Measurements from ENCODE around the gene COASY.

Gene COASY

GRCh38 chr17:42574463-42574862 lies 12.5 kb downstream of the COASY start:
- no peak for DNase-seq (ENCODE audit: low spot score)

DNA sequence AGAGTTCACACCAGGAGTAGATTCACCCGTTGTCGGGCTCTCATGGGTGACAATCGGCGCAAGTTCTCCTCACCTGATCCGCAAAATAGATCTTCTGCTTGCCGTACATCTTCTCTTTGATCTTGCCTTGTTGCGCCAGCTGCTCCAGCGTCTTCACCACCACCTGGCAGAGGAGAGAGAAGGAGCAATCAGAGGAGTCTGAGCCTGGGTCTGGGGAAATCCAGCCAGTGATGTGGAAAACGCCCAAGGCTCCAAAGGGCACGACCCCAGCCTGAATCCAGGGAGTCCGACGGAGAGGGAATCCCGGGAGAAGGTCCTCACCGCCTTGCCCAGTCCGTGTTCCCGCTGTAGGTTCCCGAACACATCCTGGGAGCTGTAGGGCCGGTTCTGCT lies 15.2 kb downstream of the COASY start:
- DNase-seq (ENCODE audit: low spot score): no peak

DNA sequence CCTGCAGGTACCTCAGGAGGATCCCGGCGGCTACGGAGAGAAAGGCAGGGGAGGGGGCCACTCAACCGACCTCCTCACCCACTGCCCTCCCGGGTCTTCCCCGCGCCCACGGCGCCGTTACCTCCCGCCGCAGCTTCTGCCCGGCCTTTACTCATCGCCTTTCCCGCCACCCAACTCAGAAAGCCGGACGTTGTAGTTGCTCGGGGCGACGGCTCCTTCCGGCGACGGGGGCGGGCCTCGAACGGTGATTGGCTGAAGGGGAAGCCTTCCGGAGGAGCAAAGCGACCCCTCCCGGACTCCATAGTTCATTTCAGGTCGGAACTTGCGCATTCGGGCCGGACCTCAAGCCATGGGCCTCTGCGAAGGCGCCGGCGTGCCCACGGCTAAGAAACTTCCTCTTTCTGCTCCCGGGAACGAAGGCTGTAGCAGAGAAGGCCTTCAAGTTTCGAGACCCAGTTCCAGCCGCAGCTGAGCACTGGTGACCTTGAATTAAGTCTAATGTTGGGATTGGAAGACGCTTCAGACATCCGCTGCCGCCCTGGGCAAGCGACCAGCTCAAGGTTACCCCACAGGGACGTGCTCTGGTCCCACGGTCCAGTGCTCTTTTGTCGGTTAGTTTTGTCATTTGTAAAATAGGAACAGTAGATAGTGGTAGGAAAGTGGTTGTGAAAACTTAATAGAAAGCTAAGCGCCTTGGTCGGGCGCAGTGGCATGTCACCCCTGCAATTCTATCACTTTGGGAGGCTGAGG lies 15.8 kb downstream of the COASY start, which contains the start of gene PSMC3IP:
Gene PSMC3IP, minus strand, starts transcription at position 198 of the 750 bp plus-strand sequence. Its CDS starts 43 bp downstream, at position 155.
- peak; percentile 97 for DNase-seq (ENCODE audit: low spot score)

GRCh38 chr17:42578282-42578869 lies 16.4 kb downstream of the COASY start:
- peak; percentile 88 for DNase-seq (ENCODE audit: low spot score)

DNA sequence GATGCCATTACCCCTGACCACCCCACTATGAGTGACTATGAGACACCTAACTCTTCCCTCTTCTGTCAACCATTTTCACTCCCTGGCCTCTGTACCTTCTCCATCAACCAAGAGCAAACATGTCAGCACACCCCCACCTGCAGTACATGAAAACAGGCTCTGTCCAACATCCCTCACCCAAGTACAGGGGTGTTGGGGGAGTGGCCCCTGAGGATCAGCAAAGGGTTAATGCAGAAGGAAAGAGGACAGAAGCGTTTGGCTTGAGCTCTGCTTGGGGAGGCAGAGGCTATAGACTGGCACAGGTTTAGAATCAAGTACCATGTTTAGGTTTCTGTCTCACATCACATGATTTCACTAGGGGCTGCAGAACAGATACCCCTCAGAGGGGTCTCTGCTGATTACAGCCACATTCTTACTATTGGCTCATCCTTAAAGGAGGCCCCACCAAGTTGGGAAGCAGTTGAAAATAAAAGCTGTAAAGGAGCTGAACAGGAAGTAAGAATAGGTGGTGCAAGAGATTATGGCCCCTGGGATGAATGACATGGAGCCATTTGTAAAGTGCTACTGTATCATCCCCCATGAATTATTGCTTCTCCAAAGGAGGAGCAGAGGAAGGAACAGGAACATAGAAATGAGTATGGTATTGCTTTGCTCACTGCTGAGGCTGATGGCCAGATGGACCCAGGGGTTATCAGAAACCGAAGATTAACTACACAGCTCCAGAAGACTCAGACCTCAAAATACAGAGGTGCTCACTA lies 18.0 kb downstream of the COASY start:
- no peak for DNase-seq (ENCODE audit: low spot score)

- DNase-seq (ENCODE audit: low spot score): no peak
These were observed 19.9 kb downstream of the COASY start for GRCh38 chr17:42581744-42582270.

DNA sequence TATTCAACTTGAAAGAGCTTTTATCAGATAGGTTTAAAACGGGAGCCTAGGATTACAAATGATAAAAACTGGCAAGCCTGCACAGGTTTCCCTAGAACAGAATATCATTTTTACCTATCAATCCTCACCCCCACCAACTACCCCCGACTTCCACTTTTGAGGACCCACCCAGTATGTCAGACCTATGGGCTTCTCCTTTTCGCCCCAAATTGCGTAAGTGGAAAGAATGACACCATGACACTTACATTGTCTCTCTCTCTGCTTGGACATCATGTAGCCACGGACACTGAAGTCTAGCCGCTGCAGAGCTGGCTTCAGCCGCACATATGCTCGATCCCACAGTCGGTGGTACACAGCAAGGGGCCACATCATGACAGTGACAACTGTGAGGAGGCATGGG lies 22.9 kb downstream of the COASY start:
- DNase-seq (ENCODE audit: low spot score): no peak

DNA sequence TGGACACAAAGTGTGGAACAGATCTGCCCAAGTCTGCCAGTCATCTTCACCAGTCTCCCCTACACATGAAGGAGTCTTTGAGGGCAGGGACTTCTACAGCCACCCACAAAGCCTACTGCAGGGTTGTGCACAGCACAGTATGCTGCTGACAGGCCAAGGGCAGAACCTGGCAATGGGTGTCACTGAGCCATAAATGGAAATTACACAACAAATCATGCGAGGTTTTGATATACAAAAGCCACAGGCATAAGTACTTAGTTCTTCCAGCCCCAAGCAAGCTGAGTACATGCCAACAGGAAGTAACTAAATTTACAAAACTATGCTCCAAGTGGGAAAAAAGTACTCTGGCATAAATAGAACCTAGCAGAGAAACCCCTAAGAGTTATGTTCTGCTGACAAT lies 23.4 kb downstream of the COASY start:
- DNase-seq (ENCODE audit: low spot score): no peak

DNA sequence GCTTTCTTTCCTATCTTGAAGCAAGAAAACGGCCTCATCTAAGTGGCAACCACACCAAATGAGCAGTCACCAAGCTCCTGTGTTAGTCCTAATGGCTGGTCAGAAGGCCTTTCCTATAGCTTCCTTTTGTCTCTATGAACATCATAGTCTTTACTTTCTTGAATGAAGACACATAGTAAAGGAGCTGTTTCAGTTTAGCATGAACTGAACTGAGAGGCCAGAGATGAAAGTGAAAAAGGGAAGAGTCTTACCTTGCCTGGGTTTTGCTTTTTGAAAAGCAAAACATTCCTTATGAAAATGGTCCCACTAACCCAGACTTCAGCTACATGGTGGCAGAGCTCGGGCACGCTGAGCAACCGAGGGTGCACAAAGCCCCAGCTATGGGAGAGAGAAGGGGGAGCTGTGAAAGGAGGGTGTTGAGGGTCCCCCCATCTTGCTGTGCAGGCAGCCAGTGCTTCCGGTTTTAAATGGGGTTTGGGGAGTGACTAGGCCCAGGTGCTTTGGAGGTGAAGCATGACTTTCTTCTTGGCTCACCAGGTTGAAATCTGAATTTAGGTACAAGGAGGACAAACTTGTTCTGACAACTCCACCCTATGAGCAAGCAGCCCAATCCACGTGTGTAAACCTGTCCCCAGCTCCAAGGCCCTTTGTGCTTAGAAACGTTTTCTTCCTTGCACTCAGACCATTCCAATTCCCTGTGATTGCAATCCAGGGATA lies 24.7 kb downstream of the COASY start:
- DNase-seq (ENCODE audit: low spot score): no peak

GRCh38 chr17:42590886-42591285 lies 28.9 kb downstream of the COASY start:
- DNase-seq (ENCODE audit: low spot score): no peak

- no peak for DNase-seq (ENCODE audit: low spot score)
These were observed 29.5 kb downstream of the COASY start for GRCh38 chr17:42591411-42591810.

DNA sequence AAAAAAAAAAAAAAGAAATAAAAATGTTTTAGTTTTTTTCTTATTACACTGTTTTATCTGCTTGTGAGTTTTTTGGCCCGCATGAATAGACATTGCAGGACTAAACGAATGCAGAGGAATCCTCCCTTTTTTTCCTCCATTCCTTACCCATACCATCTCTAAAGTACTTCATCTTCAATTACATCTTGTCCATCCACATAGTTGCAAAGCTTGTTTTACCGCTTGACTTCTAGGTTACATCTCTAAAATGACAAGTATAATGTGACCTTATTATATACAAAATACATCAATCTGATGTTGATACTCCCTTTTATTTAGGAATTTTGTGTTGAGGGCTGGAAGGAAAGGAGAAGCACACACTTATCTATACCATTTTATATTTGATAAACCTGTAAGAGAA lies 34.4 kb downstream of the COASY start:
- DNase-seq (ENCODE audit: low spot score): no peak

DNA sequence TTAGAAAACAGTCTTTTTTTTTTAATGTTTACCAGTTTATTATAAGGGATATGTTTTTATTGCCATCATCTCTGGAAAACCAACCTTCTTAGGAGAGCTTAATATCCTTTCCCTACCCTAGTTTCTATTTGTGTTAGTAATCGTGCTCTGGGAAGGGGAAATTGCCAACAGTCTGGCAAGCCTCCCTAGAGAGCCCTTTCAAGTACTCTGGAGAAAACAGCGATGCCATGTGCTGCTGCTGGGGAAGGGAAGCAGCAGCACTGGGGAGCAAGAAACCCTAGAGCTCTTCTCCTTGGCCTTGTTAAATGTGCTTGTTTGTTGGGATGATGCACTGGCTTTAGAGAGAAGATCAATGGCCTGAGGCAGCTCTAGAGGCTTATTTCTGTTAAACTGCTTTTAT lies 37.0 kb downstream of the COASY start:
- no peak for DNase-seq (ENCODE audit: low spot score)

- no peak for DNase-seq (ENCODE audit: low spot score)
These were observed 41.4 kb downstream of the COASY start for GRCh38 chr17:42603318-42603717.

DNA sequence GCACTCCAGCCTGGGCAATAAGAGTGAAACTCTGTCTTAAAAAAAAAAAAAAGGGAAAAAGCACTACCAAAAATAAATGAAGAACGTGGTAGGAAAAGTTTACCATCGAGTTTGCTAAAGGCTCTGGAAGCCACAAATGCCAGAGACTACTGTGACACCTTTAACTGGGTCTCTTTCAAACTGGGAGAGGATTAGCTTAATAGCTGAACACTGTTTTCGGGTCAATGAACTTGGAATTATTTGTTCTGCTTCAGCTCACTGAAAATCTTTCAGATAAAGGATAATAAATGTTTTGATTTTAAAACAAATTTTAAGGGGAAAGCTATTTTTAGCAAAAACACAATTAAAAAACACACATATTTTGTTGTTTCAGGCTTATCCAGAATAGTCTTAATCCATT lies 45.8 kb downstream of the COASY start:
- DNase-seq (ENCODE audit: low spot score): no peak

- DNase-seq (ENCODE audit: low spot score): peak; percentile 39
These were observed 46.6 kb downstream of the COASY start for GRCh38 chr17:42608305-42609181.

- peak; percentile 99 for DNase-seq (ENCODE audit: low spot score)
These were observed 47.4 kb downstream of the COASY start, which contains the start of the genes RETREG3 and TUBG1 for GRCh38 chr17:42609182-42609813. TSS of gene RETREG3 (minus strand) at chr17:42609374. CDS start at chr17:42609324, 50 bp downstream. TSS of gene TUBG1 (plus strand) at chr17:42609683. CDS start at chr17:42609738, 55 bp downstream.

DNA sequence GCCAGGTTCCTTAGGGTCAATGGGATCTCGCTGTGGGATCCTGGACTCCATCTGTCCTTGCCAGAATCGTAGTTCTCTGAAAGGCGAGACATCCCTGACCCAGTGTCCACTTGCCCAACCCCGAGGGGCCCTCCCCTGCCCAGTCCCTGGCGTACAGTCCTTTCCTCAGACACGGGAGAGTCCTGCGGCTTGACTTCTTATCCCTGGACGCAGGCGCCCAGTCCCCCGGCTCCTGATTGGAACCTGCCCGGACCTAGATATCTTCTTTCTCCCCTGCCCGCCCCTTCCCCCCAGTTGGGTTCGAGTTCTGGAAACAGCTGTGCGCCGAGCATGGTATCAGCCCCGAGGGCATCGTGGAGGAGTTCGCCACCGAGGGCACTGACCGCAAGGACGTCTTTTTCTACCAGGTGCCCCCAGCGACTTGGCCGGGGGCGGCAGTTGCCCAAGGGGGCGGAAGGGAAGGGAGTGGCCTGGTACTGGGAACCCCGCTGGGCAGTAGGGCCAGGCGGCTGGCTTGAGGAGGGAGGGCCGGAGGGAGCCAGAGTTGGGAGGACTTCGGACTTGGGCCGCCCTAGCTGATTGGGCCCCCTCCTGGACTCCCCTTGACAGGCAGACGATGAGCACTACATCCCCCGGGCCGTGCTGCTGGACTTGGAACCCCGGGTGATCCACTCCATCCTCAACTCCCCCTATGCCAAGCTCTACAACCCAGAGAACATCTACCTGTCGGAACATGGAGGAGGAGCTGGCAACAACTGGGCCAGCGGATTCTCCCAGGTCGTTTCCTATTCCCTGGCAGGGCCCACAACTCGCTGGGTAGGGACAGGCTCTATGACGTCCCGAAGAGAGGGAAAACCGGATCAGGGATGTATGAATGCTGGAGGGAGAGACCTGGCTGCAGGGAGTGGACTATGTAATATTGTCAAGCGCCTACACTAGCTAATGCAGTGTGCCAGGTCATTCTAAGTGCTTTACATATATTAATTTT lies 48.2 kb downstream of the COASY start:
- DNase-seq (ENCODE audit: low spot score): peak; percentile 40

DNA sequence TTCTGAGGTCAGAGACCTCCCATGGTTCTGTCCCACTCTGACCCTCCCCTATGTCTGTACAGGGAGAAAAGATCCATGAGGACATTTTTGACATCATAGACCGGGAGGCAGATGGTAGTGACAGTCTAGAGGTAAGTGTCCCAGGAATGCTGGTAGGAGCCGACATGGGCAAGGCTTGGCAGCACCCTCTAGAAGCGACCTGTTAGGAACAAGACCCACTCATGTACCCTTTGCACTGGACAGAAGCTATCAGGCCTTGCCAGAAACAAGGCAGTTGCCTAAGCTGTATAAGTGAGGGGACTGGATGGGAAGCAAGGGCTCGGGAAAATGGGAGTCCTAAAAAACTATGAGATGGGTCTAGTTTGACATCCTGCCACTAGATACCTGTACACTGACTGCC lies 50.1 kb downstream of the COASY start:
- no peak for DNase-seq (ENCODE audit: low spot score)

All from RKO (cell line).